ENCODE data around the gene XRN2. TPM values are rescaled to one million over a fixed set of nuclear protein-coding genes. Genes with fewer than 3 reads are reported as not detected.
"Not testable (repeated sequence)": the region's sequence is repeated elsewhere in the genome, so short reads cannot be mapped to it uniquely, and the experiment has no call there.

The XRN2 gene
- total RNA-seq, 1 donor from 2014 or later: 239 TPM

DNA sequence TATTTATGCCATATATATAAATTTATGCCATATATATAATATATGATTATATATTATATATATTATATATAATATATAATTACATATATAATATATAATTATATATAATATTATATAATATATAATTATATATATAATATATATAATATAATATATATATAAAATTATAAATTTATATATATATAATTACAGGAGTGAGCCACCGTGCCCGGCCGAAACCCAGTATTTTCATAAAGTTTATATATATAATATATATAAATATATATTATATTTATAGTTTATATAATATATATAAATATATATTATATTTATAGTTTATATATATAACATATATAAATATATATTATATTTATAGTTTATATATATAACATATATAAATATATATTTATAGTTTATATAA is 62.6 kb downstream of the XRN2 start:
- Histone ChIP-seq H3K27ac (no peak overlapping the region), H3K4me1 (no peaks in the 10 kb centered on the region), H3F3A (ENCODE audit: low read depth) (peaks cover 8% of the 10 kb centered on the region), H3K36me3 (peaks cover 31% of the 10 kb centered on the region), H3K27me3 (no peaks in the 10 kb centered on the region), H3K79me2 (ENCODE audit: low read depth) (peaks cover 14% of the 10 kb centered on the region), H3K9ac (no peak overlapping the region), H4K20me1 (ENCODE audit: low read depth) (peaks cover 4% of the 10 kb centered on the region), H2AFZ (replicated peaks) (no peak overlapping the region), H3K4me2 (no peak overlapping the region), H3K9me3 (ENCODE audit: low read depth) (no peaks in the 10 kb centered on the region), H3K4me3 (no peak overlapping the region)
- TF ChIP-seq EZH2phosphoT487 (IDR thresholded peaks at IDR 0.05): no peak
- no peak for TF ChIP-seq EZH2 (IDR thresholded peaks at IDR 0.05)
- TF ChIP-seq, protein P1, sequence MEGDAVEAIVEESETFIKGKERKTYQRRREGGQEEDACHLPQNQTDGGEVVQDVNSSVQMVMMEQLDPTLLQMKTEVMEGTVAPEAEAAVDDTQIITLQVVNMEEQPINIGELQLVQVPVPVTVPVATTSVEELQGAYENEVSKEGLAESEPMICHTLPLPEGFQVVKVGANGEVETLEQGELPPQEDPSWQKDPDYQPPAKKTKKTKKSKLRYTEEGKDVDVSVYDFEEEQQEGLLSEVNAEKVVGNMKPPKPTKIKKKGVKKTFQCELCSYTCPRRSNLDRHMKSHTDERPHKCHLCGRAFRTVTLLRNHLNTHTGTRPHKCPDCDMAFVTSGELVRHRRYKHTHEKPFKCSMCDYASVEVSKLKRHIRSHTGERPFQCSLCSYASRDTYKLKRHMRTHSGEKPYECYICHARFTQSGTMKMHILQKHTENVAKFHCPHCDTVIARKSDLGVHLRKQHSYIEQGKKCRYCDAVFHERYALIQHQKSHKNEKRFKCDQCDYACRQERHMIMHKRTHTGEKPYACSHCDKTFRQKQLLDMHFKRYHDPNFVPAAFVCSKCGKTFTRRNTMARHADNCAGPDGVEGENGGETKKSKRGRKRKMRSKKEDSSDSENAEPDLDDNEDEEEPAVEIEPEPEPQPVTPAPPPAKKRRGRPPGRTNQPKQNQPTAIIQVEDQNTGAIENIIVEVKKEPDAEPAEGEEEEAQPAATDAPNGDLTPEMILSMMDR (IDR thresholded peaks at IDR 0.05): no peak
- DNase-seq (ENCODE audit: low spot score): no peak
- H3K9me3 Mint-ChIP-seq: no peaks in the 10 kb centered on the region
- no peak overlapping the region for H3K4me3 Mint-ChIP-seq
- no peak overlapping the region for H3K27ac Mint-ChIP-seq
- peaks cover 31% of the 10 kb centered on the region for H3K36me3 Mint-ChIP-seq
- no peaks in the 10 kb centered on the region for H3K4me1 Mint-ChIP-seq
- no peaks in the 10 kb centered on the region for H3K27me3 Mint-ChIP-seq (ENCODE audit: insufficient read depth, low read depth)

DNA sequence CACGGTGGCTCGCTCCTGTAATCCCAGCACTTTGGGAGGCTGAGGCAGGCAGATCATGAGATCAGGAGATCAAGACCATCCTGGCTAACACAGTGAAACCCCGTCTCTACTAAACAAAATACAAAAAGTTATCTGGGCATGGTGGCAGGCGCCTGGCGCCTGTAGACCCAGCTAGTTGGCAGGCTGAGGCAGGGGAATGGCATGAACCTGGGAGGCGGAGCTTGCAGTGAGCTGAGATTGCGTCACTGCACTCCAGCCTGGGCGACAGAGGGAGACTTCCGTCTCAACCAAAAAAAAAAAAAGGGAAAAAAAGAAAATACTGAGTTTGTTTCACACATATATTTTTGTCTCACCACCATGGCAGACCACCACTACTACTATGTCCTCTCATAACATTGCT is 63.1 kb downstream of the XRN2 start:
- H3K9me3 Mint-ChIP-seq; H3K4me1 ChIP-seq; H2AFZ ChIP-seq (replicated peaks); H3F3A ChIP-seq (ENCODE audit: low read depth); H3K27ac Mint-ChIP-seq; H3K27me3 Mint-ChIP-seq (ENCODE audit: insufficient read depth, low read depth); H3K9ac ChIP-seq; H3K27me3 ChIP-seq; H3K4me3 ChIP-seq; H3K4me3 Mint-ChIP-seq; H3K4me1 Mint-ChIP-seq; DNase-seq (ENCODE audit: low spot score); H4K20me1 ChIP-seq (ENCODE audit: low read depth); H3K4me2 ChIP-seq; H3K9me3 ChIP-seq (ENCODE audit: low read depth); H3K27ac ChIP-seq: not testable (repeated sequence)
- peaks cover 30% of the 10 kb centered on the region for H3K36me3 Mint-ChIP-seq
- peaks cover 18% of the 10 kb centered on the region for H3K79me2 ChIP-seq (ENCODE audit: low read depth)
- peaks cover 31% of the 10 kb centered on the region for H3K36me3 ChIP-seq

DNA sequence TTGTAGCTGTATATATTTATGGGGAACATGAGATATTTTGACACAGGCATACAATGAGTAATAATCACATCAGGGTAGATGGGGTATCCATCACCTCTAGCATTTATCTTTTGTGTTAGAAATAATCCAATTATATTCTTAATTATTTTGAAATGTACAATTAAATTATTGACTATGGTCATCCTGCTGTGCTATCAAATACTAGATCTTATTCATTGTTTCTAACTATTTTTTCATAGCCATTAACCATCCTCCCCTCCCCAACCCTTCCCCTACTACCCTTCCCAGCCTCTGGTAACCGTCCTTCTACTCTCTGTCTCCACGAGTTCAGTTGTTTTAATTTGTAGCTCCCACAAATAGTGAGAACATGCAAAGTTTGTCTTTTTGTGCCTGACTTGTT is 65.7 kb downstream of the XRN2 start:
- Histone ChIP-seq H3K9me3 (ENCODE audit: low read depth) (no peaks in the 10 kb centered on the region), H2AFZ (replicated peaks) (no peak overlapping the region), H3K36me3 (peaks cover 23% of the 10 kb centered on the region), H3K4me3 (no peak overlapping the region), H3K4me2 (no peak overlapping the region), H3F3A (ENCODE audit: low read depth) (peaks cover 8% of the 10 kb centered on the region), H3K27me3 (no peaks in the 10 kb centered on the region), H4K20me1 (ENCODE audit: low read depth) (peaks cover 29% of the 10 kb centered on the region), H3K27ac (no peak overlapping the region), H3K4me1 (no peaks in the 10 kb centered on the region), H3K79me2 (ENCODE audit: low read depth) (peaks cover 43% of the 10 kb centered on the region), H3K9ac (no peak overlapping the region)
- no peaks in the 10 kb centered on the region for H3K9me3 Mint-ChIP-seq
- H3K36me3 Mint-ChIP-seq: peaks cover 22% of the 10 kb centered on the region
- TF ChIP-seq EZH2phosphoT487 (IDR thresholded peaks at IDR 0.05) (no peak), EZH2 (IDR thresholded peaks at IDR 0.05) (no peak)
- TF ChIP-seq, protein P1 (IDR thresholded peaks at IDR 0.05): no peak
- no peak for DNase-seq (ENCODE audit: low spot score)
- H3K27ac Mint-ChIP-seq: no peak overlapping the region
- H3K4me3 Mint-ChIP-seq: no peak overlapping the region
- no peaks in the 10 kb centered on the region for H3K27me3 Mint-ChIP-seq (ENCODE audit: insufficient read depth, low read depth)
- H3K4me1 Mint-ChIP-seq: no peaks in the 10 kb centered on the region

DNA sequence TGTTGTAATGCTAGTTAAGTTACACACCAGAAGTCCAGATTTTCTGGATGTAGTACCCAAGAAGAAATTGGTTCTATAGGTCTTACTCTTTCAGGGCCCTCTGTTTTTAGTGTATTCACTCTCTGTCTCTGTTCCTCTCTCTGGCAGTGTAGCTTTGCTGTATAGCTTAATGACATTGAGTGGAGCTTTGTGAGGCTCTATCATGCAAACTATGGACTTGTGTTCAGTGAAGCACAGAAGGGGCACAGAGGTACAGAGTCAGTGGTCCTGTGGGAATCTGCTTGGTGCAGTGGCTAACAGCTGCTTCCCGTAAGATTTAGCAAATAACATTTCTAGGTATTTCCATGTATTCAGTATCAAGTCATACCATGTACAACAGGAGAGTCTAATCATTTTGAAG is 68.1 kb downstream of the XRN2 start:
- no peak overlapping the region for H3K9ac ChIP-seq
- peaks cover 67% of the 10 kb centered on the region for H3K79me2 ChIP-seq (ENCODE audit: low read depth)
- no peak for TF ChIP-seq EZH2phosphoT487 (IDR thresholded peaks at IDR 0.05)
- TF ChIP-seq EZH2 (IDR thresholded peaks at IDR 0.05): no peak
- TF ChIP-seq, protein P1 (IDR thresholded peaks at IDR 0.05): no peak
- H3K4me2 ChIP-seq: no peak overlapping the region
- H3K9me3 Mint-ChIP-seq: no peaks in the 10 kb centered on the region
- no peaks in the 10 kb centered on the region for H3K9me3 ChIP-seq (ENCODE audit: low read depth)
- H3K36me3 ChIP-seq: peaks cover 16% of the 10 kb centered on the region
- no peak for DNase-seq (ENCODE audit: low spot score)
- no peak overlapping the region for H3K27ac ChIP-seq
- peaks cover 34% of the 10 kb centered on the region for H4K20me1 ChIP-seq (ENCODE audit: low read depth)
- H3K36me3 Mint-ChIP-seq: peaks cover 22% of the 10 kb centered on the region
- no peak overlapping the region for H2AFZ ChIP-seq (replicated peaks)
- no peaks in the 10 kb centered on the region for H3K4me1 ChIP-seq
- no peaks in the 10 kb centered on the region for H3F3A ChIP-seq (ENCODE audit: low read depth)
- no peak overlapping the region for H3K4me3 Mint-ChIP-seq
- H3K4me3 ChIP-seq: no peak overlapping the region
- no peaks in the 10 kb centered on the region for H3K27me3 Mint-ChIP-seq (ENCODE audit: insufficient read depth, low read depth)
- H3K27me3 ChIP-seq: no peaks in the 10 kb centered on the region
- no peak overlapping the region for H3K27ac Mint-ChIP-seq
- no peaks in the 10 kb centered on the region for H3K4me1 Mint-ChIP-seq
